HEK293 (cell line): ENCODE data around the gene PID1.

Experiments
- CTCF ChIA-PET: fragments of 350-600 bp; formaldehyde crosslinking; extraction: SDS; loops from one replicate; lab custom pipeline; 2021; ENCODE audit warnings: antibody characterized with exemption; lab: Yijun Ruan, JAX
- POLR2A ChIA-PET: fragments of 300-600 bp; formaldehyde crosslinking; extraction: SDS; loops from one replicate; lab custom pipeline; 2020; ENCODE audit warnings: antibody characterized with exemption, inconsistent platforms; lab: Yijun Ruan, JAX
- H3K27ac ChIP-seq: fragments of 200-500 bp; sonication (Bioruptor generic); 2 replicates; pipeline ENCODE4 v1.5.1; 2014; ENCODE audit warnings: low read depth, low read length, control low read depth, inconsistent platforms; ENCODE audit errors: extremely low read depth
- H3K36me3 ChIP-seq, 2 experiments: fragments of 200-500 bp in 1 of 2; sonication (Bioruptor generic) in 1 of 2; 1 replicate in 1 of 2; 2 replicates in 1 of 2; pipeline ENCODE4 v1.5.1; 2014 to 2017; ENCODE audit warnings: inconsistent platforms in 2 of 2, low read length in 2 of 2; ENCODE audit not compliant: control insufficient read depth in 2 of 2, insufficient read depth in 1 of 2
- H3K4me1 ChIP-seq: fragments of 200-500 bp; sonication (Bioruptor generic); 2 replicates; pipeline ENCODE4 v1.5.1; 2014; ENCODE audit warnings: mild to moderate bottlenecking, low read length, inconsistent platforms; ENCODE audit not compliant: control insufficient read depth, insufficient read depth
- H3K4me3 ChIP-seq: 2 replicates; pipeline ENCODE4 v1.5.1; 2011; ENCODE audit warnings: low read depth, mild to moderate bottlenecking, control low read depth, low read length, moderate library complexity
- H3K9me3 ChIP-seq: fragments of 200-500 bp; sonication (Bioruptor generic); 2 replicates; pipeline ENCODE4 v1.5.1; 2014; ENCODE audit warnings: low read depth, low read length, inconsistent platforms; ENCODE audit not compliant: control insufficient read depth, insufficient read depth
- KLF17 ChIP-seq: fragments of 450-650 bp; formaldehyde crosslinking; IDR thresholded peaks from 2 replicates; pipeline ENCODE4 v1.5.1; 2016; ENCODE audit warnings: missing biosample characterization, missing genetic modification characterization
- PBX3 ChIP-seq: sonication (generic); formaldehyde crosslinking; IDR thresholded peaks from 2 replicates; pipeline ENCODE4 v1.8.1; 2022; ENCODE audit warnings: mild to moderate bottlenecking, moderate library complexity, missing genetic modification reagents
- ZBTB17 ChIP-seq: fragments of 450-650 bp; formaldehyde crosslinking; IDR thresholded peaks from 2 replicates; pipeline ENCODE4 v1.5.1; 2016; ENCODE audit warnings: missing biosample characterization, missing genetic modification characterization
- ZBTB49 ChIP-seq: fragments of 450-650 bp; formaldehyde crosslinking; IDR thresholded peaks from 2 replicates; pipeline ENCODE4 v1.5.1; 2016; ENCODE audit warnings: missing biosample characterization, missing genetic modification characterization, low read depth
- ZBTB7A ChIP-seq: fragments of 450-650 bp; formaldehyde crosslinking; IDR thresholded peaks from 2 replicates; pipeline ENCODE4 v1.5.1; 2016; ENCODE audit warnings: low read depth, missing biosample characterization, missing genetic modification characterization
- ZNF146 ChIP-seq: fragments of 450-650 bp; formaldehyde crosslinking; IDR thresholded peaks from 2 replicates; pipeline ENCODE4 v1.5.1; 2016; ENCODE audit warnings: missing biosample characterization, missing genetic modification characterization
- ZNF155 ChIP-seq: fragments of 450-650 bp; formaldehyde crosslinking; IDR thresholded peaks from 2 replicates; pipeline ENCODE4 v1.5.1; 2016; ENCODE audit warnings: missing biosample characterization, missing genetic modification characterization
- ZNF175 ChIP-seq: fragments of 450-650 bp; formaldehyde crosslinking; IDR thresholded peaks from 2 replicates; pipeline ENCODE4 v1.5.1; 2016; ENCODE audit warnings: missing biosample characterization, missing genetic modification characterization
- ZNF184 ChIP-seq: fragments of 450-650 bp; IDR thresholded peaks from 2 replicates; pipeline ENCODE4 v1.5.1; 2018; ENCODE audit warnings: missing biosample characterization, mild to moderate bottlenecking, missing genetic modification characterization
- ZNF221 ChIP-seq: fragments of 450-650 bp; formaldehyde crosslinking; IDR thresholded peaks from 2 replicates; pipeline ENCODE4 v1.5.1; 2017; ENCODE audit warnings: missing biosample characterization, missing genetic modification characterization, borderline replicate concordance
- ZNF239 ChIP-seq: fragments of 450-650 bp; formaldehyde crosslinking; IDR thresholded peaks from 2 replicates; pipeline ENCODE4 v1.5.1; 2016; ENCODE audit warnings: missing biosample characterization, missing genetic modification characterization
- ZNF280D ChIP-seq: fragments of 450-650 bp; formaldehyde crosslinking; IDR thresholded peaks from 2 replicates; pipeline ENCODE4 v1.5.1; 2016; ENCODE audit warnings: missing biosample characterization, missing genetic modification characterization
- ZNF391 ChIP-seq: fragments of 450-650 bp; formaldehyde crosslinking; IDR thresholded peaks from 2 replicates; pipeline ENCODE4 v1.5.1; 2016; ENCODE audit warnings: low read depth, missing biosample characterization, missing genetic modification characterization, borderline replicate concordance
- ZNF398 ChIP-seq: fragments of 450-650 bp; formaldehyde crosslinking; IDR thresholded peaks from 2 replicates; pipeline ENCODE4 v1.5.1; 2017; ENCODE audit warnings: missing biosample characterization, missing genetic modification characterization
- ZNF488 ChIP-seq: fragments of 450-650 bp; formaldehyde crosslinking; IDR thresholded peaks from 2 replicates; pipeline ENCODE4 v1.5.1; 2016; ENCODE audit warnings: missing biosample characterization, missing genetic modification characterization
- ZNF501 ChIP-seq: fragments of 450-650 bp; formaldehyde crosslinking; IDR thresholded peaks from 2 replicates; pipeline ENCODE4 v1.5.1; 2016; ENCODE audit warnings: missing biosample characterization, missing genetic modification characterization
- ZNF558 ChIP-seq: fragments of 450-650 bp; formaldehyde crosslinking; IDR thresholded peaks from 2 replicates; pipeline ENCODE4 v1.5.1; 2016; ENCODE audit warnings: missing biosample characterization, missing genetic modification characterization
- ZNF704 ChIP-seq: fragments of 450-650 bp; formaldehyde crosslinking; IDR thresholded peaks from 2 replicates; pipeline ENCODE4 v1.5.1; 2016; ENCODE audit warnings: missing biosample characterization, missing genetic modification characterization
- ZNF747 ChIP-seq: fragments of 450-650 bp; formaldehyde crosslinking; IDR thresholded peaks from 2 replicates; pipeline ENCODE4 v1.5.1; 2016; ENCODE audit warnings: missing biosample characterization, missing genetic modification characterization
- ZNF843 ChIP-seq: fragments of 450-650 bp; formaldehyde crosslinking; IDR thresholded peaks from 2 replicates; pipeline ENCODE4 v1.5.1; 2016; ENCODE audit warnings: missing biosample characterization, missing genetic modification characterization

PID1 gene

GRCh38 chr2:229235131-229235914 lies 35.8 kb downstream of the PID1 start:
- POLR2A ChIA-PET, result no interaction called here

GRCh38 chr2:229231885-229232284 lies 39.2 kb downstream of the PID1 start:
- Histone ChIP-seq H3K4me1 (no peaks in the 10 kb centered on the region), H3K4me3 (no peak overlapping the region), H3K27ac (no peak overlapping the region), H3K36me3 (no peaks in the 10 kb centered on the region), H3K9me3 (no peaks in the 10 kb centered on the region)
- CTCF ChIA-PET, result no interaction called here
- POLR2A ChIA-PET, result no interaction called here
- no peak for TF ChIP-seq ZNF391 (tag by site-specific recombination)
- TF ChIP-seq PBX3 (CRISPR knock-in tag), result no peak
- no peak for TF ChIP-seq ZBTB49 (tag by site-specific recombination)
- no peak for TF ChIP-seq ZNF488 (tag by site-specific recombination)
- no peak for TF ChIP-seq ZNF155
- no peak for TF ChIP-seq ZNF501 (tag by site-specific recombination)

More at GRCh38 chr2:229235131-229235914, 35.8 kb downstream of the PID1 start:
- no peak overlapping the region for H3K27ac ChIP-seq
- H3K4me1 ChIP-seq, result no peaks in the 10 kb centered on the region
- H3K9me3 ChIP-seq, result no peaks in the 10 kb centered on the region
- no peak for TF ChIP-seq ZNF175 (tag by site-specific recombination)
- no peak for TF ChIP-seq ZNF146 (tag by site-specific recombination)
- no peak for TF ChIP-seq ZNF239 (tag by site-specific recombination)
- TF ChIP-seq KLF17 (tag by site-specific recombination), result no peak
- no peak for TF ChIP-seq ZNF704 (tag by site-specific recombination)
- TF ChIP-seq ZNF747 (tag by site-specific recombination), result no peak
- no peak for TF ChIP-seq ZBTB7A (tag by site-specific recombination)
- no peak for TF ChIP-seq ZNF221 (tag by site-specific recombination)
- TF ChIP-seq ZBTB17 (tag by site-specific recombination), result no peak
- TF ChIP-seq ZNF184, result no peak
- no peak for TF ChIP-seq ZNF280D (tag by site-specific recombination)
- no peak for TF ChIP-seq ZNF558 (tag by site-specific recombination)
- no peak for TF ChIP-seq ZNF843
- no peak for TF ChIP-seq ZNF398
- TF ChIP-seq, all 188 proteins: peak for 0
- Histone ChIP-seq H3K4me3 (no peak overlapping the region), H3K36me3 (no peaks in the 10 kb centered on the region)
- CTCF ChIA-PET, result interaction anchor here (1.1 kb wide), 1 partner anchor 9 kb away, joined by 3 read pairs; no protein-coding TSS in a partner anchor
